Measurements from ENCODE around the gene TRAPPC4.

TRAPPC4 gene

GRCh38 chr11:119061256-119061655 is 42.7 kb downstream of the TRAPPC4 start:
- no peak for DNase-seq (ENCODE audit: low read depth in 1 of 2, low spot score in 1 of 2)
- TF ChIP-seq POLR2AphosphoS5 (IDR thresholded peaks at IDR 0.05; ENCODE audit: low read depth), result no peak
- TF ChIP-seq GABPA (IDR thresholded peaks at IDR 0.05; ENCODE audit: low read depth), result no peak
- TF ChIP-seq SPI1 (IDR thresholded peaks at IDR 0.05; ENCODE audit: borderline replicate concordance, low read depth), result no peak
- TF ChIP-seq REST (IDR thresholded peaks at IDR 0.05; ENCODE audit: insufficient replicate concordance, low read depth), result no peak
- no peak for TF ChIP-seq CTCF (IDR thresholded peaks at IDR 0.05; ENCODE audit: insufficient read depth, low read length)
- Histone ChIP-seq H3K4me3 (replicated peaks; ENCODE audit: insufficient read depth, low read length) (no peak overlapping the region), H3K27me3 (ENCODE audit: insufficient read depth, poor library complexity, severe bottlenecking) (no peaks in the 10 kb centered on the region), H3K27ac (replicated peaks) (no peak overlapping the region)

GRCh38 chr11:119062779-119063178 is 44.2 kb downstream of the TRAPPC4 start:
- no peak for DNase-seq (ENCODE audit: low read depth in 1 of 2, low spot score in 1 of 2)
- H3K27ac ChIP-seq (replicated peaks), result no peak overlapping the region
- no peak for TF ChIP-seq GABPA (IDR thresholded peaks at IDR 0.05; ENCODE audit: low read depth)
- TF ChIP-seq REST (IDR thresholded peaks at IDR 0.05; ENCODE audit: insufficient replicate concordance, low read depth), result no peak
- TF ChIP-seq CTCF (IDR thresholded peaks at IDR 0.05; ENCODE audit: insufficient read depth, low read length), result no peak
- TF ChIP-seq SPI1 (IDR thresholded peaks at IDR 0.05; ENCODE audit: borderline replicate concordance, low read depth), result no peak
- no peak for TF ChIP-seq POLR2AphosphoS5 (IDR thresholded peaks at IDR 0.05; ENCODE audit: low read depth)
- H3K27me3 ChIP-seq (ENCODE audit: insufficient read depth, poor library complexity, severe bottlenecking), result no peaks in the 10 kb centered on the region
- no peak overlapping the region for H3K4me3 ChIP-seq (replicated peaks; ENCODE audit: insufficient read depth, low read length)

GRCh38 chr11:119065369-119065768 is 46.8 kb downstream of the TRAPPC4 start:
- Histone ChIP-seq H3K4me3 (replicated peaks; ENCODE audit: insufficient read depth, low read length) (no peak overlapping the region), H3K27me3 (ENCODE audit: insufficient read depth, poor library complexity, severe bottlenecking) (no peaks in the 10 kb centered on the region), H3K27ac (replicated peaks) (no peak overlapping the region)
- TF ChIP-seq POLR2AphosphoS5 (IDR thresholded peaks at IDR 0.05; ENCODE audit: low read depth), result no peak
- TF ChIP-seq SPI1 (IDR thresholded peaks at IDR 0.05; ENCODE audit: borderline replicate concordance, low read depth), result no peak
- TF ChIP-seq REST (IDR thresholded peaks at IDR 0.05; ENCODE audit: insufficient replicate concordance, low read depth), result no peak
- TF ChIP-seq CTCF (IDR thresholded peaks at IDR 0.05; ENCODE audit: insufficient read depth, low read length), result peak; percentile 67
- TF ChIP-seq GABPA (IDR thresholded peaks at IDR 0.05; ENCODE audit: low read depth), result no peak
- DNase-seq (ENCODE audit: low read depth in 1 of 2, low spot score in 1 of 2), result peak in 1 of 2 experiments; percentile 61

Measured in HL-60 (cell line).